MCF 10A (cell line): ENCODE results near the gene TMC3. TPM values are rescaled to one million over a fixed set of nuclear protein-coding genes. Genes with fewer than 3 reads are reported as not detected.

ENCODE experiments used
- BruUV-seq: library from RNA; stranded (reverse); fragments of 400-500 nt; replicated peaks from 2 replicates; lab custom pipeline; 2021; lab: Mats Ljungman, UMichigan
- CTCF ChIA-PET: fragments of 300-600 bp; sonication (Branson Sonifier 250); formaldehyde crosslinking; extraction: SDS; loops from one replicate; lab custom pipeline; 2021; ENCODE audit warnings: antibody characterized with exemption, inconsistent platforms; lab: Yijun Ruan, JAX
- POLR2A ChIA-PET: fragments of 300-600, 350-650 bp; sonication (Branson Sonifier 250); formaldehyde crosslinking; extraction: SDS; loops from one replicate; lab custom pipeline; 2020; ENCODE audit warnings: antibody characterized with exemption, inconsistent platforms; lab: Yijun Ruan, JAX
- DNase-seq: peaks from one replicate; pipeline ENCODE4 v3.0.0-alpha.2; 2018; ENCODE audit not compliant: unreplicated experiment
- H3K27ac Mint-ChIP-seq: one replicate; pipeline ENCODE4 v1.8.0; 2022; ENCODE audit warnings: mild to moderate bottlenecking, low read depth, mixed read lengths; ENCODE audit not compliant: unreplicated experiment
- H3K27me3 Mint-ChIP-seq: one replicate; pipeline ENCODE4 v1.8.0; 2022; ENCODE audit warnings: mixed read lengths; ENCODE audit not compliant: insufficient read depth, unreplicated experiment
- H3K36me3 Mint-ChIP-seq: one replicate; pipeline ENCODE4 v1.8.0; 2022; ENCODE audit warnings: mild to moderate bottlenecking, moderate library complexity, mixed read lengths; ENCODE audit not compliant: insufficient read depth, unreplicated experiment
- H3K4me1 Mint-ChIP-seq: one replicate; pipeline ENCODE4 v1.8.0; 2022; ENCODE audit warnings: mixed read lengths; ENCODE audit not compliant: insufficient read depth, unreplicated experiment
- H3K4me3 Mint-ChIP-seq: one replicate; pipeline ENCODE4 v1.8.0; 2022; ENCODE audit warnings: mild to moderate bottlenecking, moderate library complexity, mixed read lengths; ENCODE audit not compliant: unreplicated experiment
- H3K9me3 Mint-ChIP-seq: one replicate; pipeline ENCODE4 v1.8.0; 2022; ENCODE audit warnings: mixed read lengths; ENCODE audit not compliant: unreplicated experiment
- CTCF ChIP-seq: fragments of 200-600 bp; IDR thresholded peaks from one replicate; pipeline ENCODE4 v1.8.0; 2022; ENCODE audit warnings: antibody characterized with exemption, mild to moderate bottlenecking; ENCODE audit not compliant: unreplicated experiment
- intact Hi-C: fragments of 100-400 bp; cut with micrococcal nuclease; formaldehyde crosslinking; loops from 2 replicates; pipeline ENCODE4 v1.14.1; 2022
- total RNA-seq: library from RNA; stranded (reverse); gene quantifications from 2 replicates; pipeline ENCODE4 v1.2.3, GENCODE V29; 2022

TMC3 gene
- total RNA-seq, 1 experiment from 2014 or later: not detected

DNA sequence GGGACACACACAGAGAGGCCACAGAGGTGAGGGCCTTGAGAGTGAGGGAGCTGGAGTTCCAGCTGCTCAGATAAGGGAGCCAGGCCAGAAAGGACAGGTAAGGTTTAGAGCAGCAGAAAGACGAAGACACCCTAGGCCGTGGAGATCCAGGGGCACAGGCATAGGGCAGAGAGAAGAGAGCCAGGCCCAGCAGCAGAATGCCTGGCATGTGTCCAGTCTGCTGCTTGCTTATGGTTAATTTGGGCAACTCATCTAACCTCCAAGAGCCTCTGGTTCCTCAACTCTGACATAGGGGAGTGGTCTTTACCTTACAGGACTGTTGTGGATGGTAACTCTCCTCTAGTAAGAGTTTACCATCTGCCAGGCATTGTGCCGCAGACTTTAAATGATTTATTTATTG lies 86.0 kb downstream of the TMC3 start:
- Mint-ChIP-seq H3K27me3 (peaks cover 17% of the 10 kb centered on the region), H3K4me1 (no peaks in the 10 kb centered on the region), H3K9me3 (no peaks in the 10 kb centered on the region), H3K4me3 (no peak overlapping the region), H3K36me3 (no peaks in the 10 kb centered on the region), H3K27ac (no peak overlapping the region)
- no peak for TF ChIP-seq CTCF
- POLR2A ChIA-PET: no interaction called here
- no TSS peak for BruUV-seq
- CTCF ChIA-PET: interaction anchor here (0.8 kb wide), 1 partner anchor 112 kb away, joined by 4 read pairs; no protein-coding TSS in a partner anchor
- intact Hi-C loops: no loop called here
- no peak for DNase-seq

DNA sequence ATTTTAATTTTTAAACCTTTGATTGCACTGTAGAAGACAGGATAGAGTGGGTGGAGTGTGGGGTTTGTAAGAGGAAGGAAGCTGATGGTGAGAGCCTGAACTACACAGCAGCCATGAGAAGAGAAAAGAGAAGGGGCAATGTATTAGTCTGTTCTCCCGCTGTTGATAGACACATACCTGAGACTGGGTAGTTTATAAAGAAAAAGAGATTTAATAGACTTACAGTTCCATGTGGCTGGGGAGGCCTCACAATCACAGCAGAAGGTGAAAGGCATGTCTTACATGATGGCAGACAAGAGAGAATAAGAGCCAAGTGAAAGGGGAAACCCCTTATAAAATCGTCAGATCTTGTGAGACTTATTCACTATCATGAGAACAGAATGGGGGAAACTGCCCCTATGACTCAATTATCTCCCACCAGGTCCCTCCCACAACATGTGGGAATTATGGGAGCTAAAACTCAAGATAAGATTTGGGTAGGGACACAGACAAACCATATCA lies 87.3 kb downstream of the TMC3 start:
- Mint-ChIP-seq H3K36me3 (no peaks in the 10 kb centered on the region), H3K27ac (no peak overlapping the region)
- CTCF ChIA-PET: interaction anchor here (0.7 to 1.8 kb wide), 2 partner anchors 19 to 22 kb away, joined by 4 to 5 read pairs; no protein-coding TSS in a partner anchor

GRCh38 chr15:81285461-81285860 lies 88.6 kb downstream of the TMC3 start:
- no peak for TF ChIP-seq CTCF
- H3K27ac Mint-ChIP-seq: no peak overlapping the region
- ChIA-PET POLR2A (no interaction called here), CTCF (interaction anchor here (0.6 to 0.8 kb wide), 4 partner anchors 10 to 476 kb away, joined by 3 to 4 read pairs (median 3); no protein-coding TSS in a partner anchor)
- H3K27me3 Mint-ChIP-seq: peaks cover 17% of the 10 kb centered on the region
- peaks cover 14% of the 10 kb centered on the region for H3K4me1 Mint-ChIP-seq
- H3K4me3 Mint-ChIP-seq: no peak overlapping the region
- H3K36me3 Mint-ChIP-seq: no peaks in the 10 kb centered on the region
- intact Hi-C loops: no loop called here
- no peaks in the 10 kb centered on the region for H3K9me3 Mint-ChIP-seq
- no TSS peak for BruUV-seq
- DNase-seq: no peak

More for the DNA sequence above, 87.3 kb downstream of the TMC3 start:
- TF ChIP-seq CTCF: no peak
- no peak overlapping the region for H3K4me3 Mint-ChIP-seq
- no peaks in the 10 kb centered on the region for H3K9me3 Mint-ChIP-seq
- peaks cover 17% of the 10 kb centered on the region for H3K27me3 Mint-ChIP-seq
- no TSS peak for BruUV-seq
- intact Hi-C loops: no loop called here
- DNase-seq: no peak
- H3K4me1 Mint-ChIP-seq: peaks cover 3% of the 10 kb centered on the region
- POLR2A ChIA-PET: interaction anchor here (0.7 kb wide), 1 partner anchor 41 kb away, joined by 3 read pairs; no protein-coding TSS in a partner anchor

GRCh38 chr15:81284256-81285031 lies 89.6 kb downstream of the TMC3 start:
- no peak for DNase-seq
- no TSS peak for BruUV-seq
- no peak overlapping the region for H3K27ac Mint-ChIP-seq
- no peaks in the 10 kb centered on the region for H3K9me3 Mint-ChIP-seq
- H3K4me1 Mint-ChIP-seq: peaks cover 24% of the 10 kb centered on the region
- ChIA-PET POLR2A (interaction anchor here (1.1 kb wide), 1 partner anchor 9 kb away, joined by 3 read pairs; no protein-coding TSS in a partner anchor), CTCF (interaction anchor here (1.4 to 16.3 kb wide), 4 partner anchors 9 to 126 kb away, joined by 3 to 318 read pairs (median 20); no protein-coding TSS in a partner anchor)
- no peaks in the 10 kb centered on the region for H3K36me3 Mint-ChIP-seq
- H3K27me3 Mint-ChIP-seq: peaks cover 17% of the 10 kb centered on the region
- no peak for TF ChIP-seq CTCF
- intact Hi-C loops: no loop called here
- H3K4me3 Mint-ChIP-seq: no peak overlapping the region
